Kidney (tissue), 14 donors: ENCODE data around the gene AUP1. TPM values are rescaled to one million over a fixed set of nuclear protein-coding genes. Genes with fewer than 3 reads are reported as not detected.
A peak's percentile ranks its signal among the peaks of the same experiment; 100 is the strongest.

ENCODE experiments used
- DNase-seq, 5 donors: peaks; one replicate each; pipeline ENCODE4 v3.0.0-alpha.2; 2013 to 2020
- FAIRE-seq: peaks from 2 replicates; lab custom pipeline; 2012; peaks lifted over from hg19 to GRCh38; lab: Jason Lieb, UNC
- H3K27ac ChIP-seq, 2 donors: one replicate each; pipeline ENCODE4 v1.7.0; 2013; ENCODE audit warnings: low read depth in 2 of 2, low read length in 2 of 2, inconsistent platforms in 1 of 2
- H3K27me3 ChIP-seq: one replicate; pipeline ENCODE4 v1.7.1; 2013; ENCODE audit warnings: low read length, inconsistent platforms; ENCODE audit not compliant: control insufficient read depth, insufficient read depth
- H3K36me3 ChIP-seq, 3 donors: one replicate each; pipeline versions ENCODE4 v1.7.0 to v1.7.1; 2013; ENCODE audit warnings: low read length in 3 of 3, control low read depth in 1 of 3, inconsistent platforms in 1 of 3; ENCODE audit not compliant: insufficient read depth in 3 of 3, control insufficient read depth in 2 of 3
- H3K4me1 ChIP-seq, 3 donors: one replicate each; pipeline versions ENCODE4 v1.7.0 to v1.7.1; 2013; ENCODE audit warnings: low read length in 3 of 3, inconsistent platforms in 1 of 3, low read depth in 1 of 3; ENCODE audit not compliant: control insufficient read depth in 2 of 3, insufficient read depth in 2 of 3
- H3K4me3 ChIP-seq, 3 donors: one replicate each; pipeline versions ENCODE4 v1.7.0 to v1.8.1; 2013; ENCODE audit warnings: low read length in 3 of 3, control low read depth in 1 of 3, inconsistent platforms in 1 of 3
- H3K9ac ChIP-seq, 3 donors: one replicate each; pipeline versions ENCODE4 v1.7.0 to v1.7.1; 2013; ENCODE audit warnings: low read length in 3 of 3, control low read depth in 1 of 3, inconsistent platforms in 1 of 3
- H3K9me3 ChIP-seq, 3 donors: one replicate each; pipeline versions ENCODE4 v1.7.0 to v1.7.1; 2013; ENCODE audit warnings: low read length in 3 of 3, control low read depth in 1 of 3, inconsistent platforms in 1 of 3; ENCODE audit not compliant: control insufficient read depth in 2 of 3, insufficient read depth in 1 of 3
- CTCF ChIP-seq: IDR thresholded peaks from 3 replicates; pipeline ENCODE4 v1.5.1; 2012; ENCODE audit warnings: mild to moderate bottlenecking, moderate library complexity, borderline replicate concordance; ENCODE audit not compliant: insufficient read depth; ENCODE audit errors: extremely low read depth
- intact Hi-C: fragments of 100-400 bp; cut with DNase I; formaldehyde crosslinking; loops from one replicate; pipeline ENCODE4 v1.11.1; 2022
- polyA plus RNA-seq: library from polyadenylated mRNA; stranded (reverse); fragments of 350-450 nt; fragmentation: Illumina TruSeq; extraction: RNeasy Lipid Tissue Mini Kit (QIAGEN cat#74804); gene quantifications from one replicate; pipeline ENCODE4 v1.2.3, GENCODE V29; 2014; ENCODE audit warnings: low read depth, low replicate concordance; ENCODE audit not compliant: insufficient read depth
- total RNA-seq: library from RNA; stranded (reverse); fragmentation: NEBNext Ultra II Directional; extraction: Animal tissue kit (Norgen Biotek cat#: 25700); gene quantifications from one replicate; pipeline ENCODE4 v1.2.1, GENCODE V29; 2021
- donor health status: control.
- donor health status: control.
- donor health status: control.
- donor health status: control.
- donor health status: control.
- donor health status: DM: yes; HTN: yes; CAD: no.
- donor health status: Normal renal cell carcinoma (clear cell type).

AUP1 gene
- total and polyA plus RNA-seq, 2 donors from 2014 or later: 91.0 to 130 TPM

- Histone ChIP-seq H3K4me1 (peaks cover 0 to 7% (median 0%) of the 10 kb centered on the region in 3 donors), H3K27me3 (no peaks in the 10 kb centered on the region), H3K36me3 (no peaks in the 10 kb centered on the region), H3K9me3 (no peaks in the 10 kb centered on the region), H3K27ac (peak within 1 kb of the TSS; percentile 53 to 71), H3K9ac (peak within 1 kb of the TSS; percentile 29 to 73 (median 69)), H3K4me3 (peak within 1 kb of the TSS; percentile 80 to 84 (median 80))
- FAIRE-seq (no peak), DNase-seq (peak; percentile 93 to 97 (median 95))
- TF ChIP-seq CTCF: no peak
- intact Hi-C loops: no loop called here
These were observed 24.6 kb upstream of the AUP1 start, which contains the start of the genes DOK1 and LOXL3 for GRCh38 chr2:74553892-74554819. DOK1 (plus strand) TSS chr2:74554720; CDS start chr2:74554755, 35 bp downstream. LOXL3 (minus strand) TSS chr2:74553942; CDS start chr2:74552634, 1,308 bp downstream.

- Histone ChIP-seq H3K4me1 (peaks cover 0 to 7% (median 0%) of the 10 kb centered on the region in 3 donors), H3K9ac (peak overlapping the region in 2 of 3 donors; percentile 16 to 69), H3K27ac (no peak overlapping the region), H3K4me3 (peak overlapping the region; percentile 45 to 84 (median 80)), H3K27me3 (no peaks in the 10 kb centered on the region), H3K36me3 (no peaks in the 10 kb centered on the region), H3K9me3 (no peaks in the 10 kb centered on the region)
- intact Hi-C loops: no loop called here
- no peak for TF ChIP-seq CTCF
- FAIRE-seq (no peak), DNase-seq (peak in 4 of 5 donors; percentile 32 to 86 (median 64))
These were observed 23.7 kb upstream of the AUP1 start for GRCh38 chr2:74552914-74553811.

- Histone ChIP-seq H3K36me3 (no peaks in the 10 kb centered on the region), H3K27me3 (no peaks in the 10 kb centered on the region), H3K9ac (no peak overlapping the region), H3K4me3 (peak overlapping the region in 1 of 3 donors; percentile 84), H3K4me1 (peaks cover 0 to 7% (median 0%) of the 10 kb centered on the region in 3 donors), H3K9me3 (no peaks in the 10 kb centered on the region), H3K27ac (no peak overlapping the region)
- TF ChIP-seq CTCF: no peak
- DNase-seq (no peak), FAIRE-seq (no peak)
- intact Hi-C loops: no loop called here
These were observed 22.7 kb upstream of the AUP1 start for GRCh38 chr2:74551942-74552913.
